ENCODE data around the gene FOLR3.

Gene FOLR3

DNA sequence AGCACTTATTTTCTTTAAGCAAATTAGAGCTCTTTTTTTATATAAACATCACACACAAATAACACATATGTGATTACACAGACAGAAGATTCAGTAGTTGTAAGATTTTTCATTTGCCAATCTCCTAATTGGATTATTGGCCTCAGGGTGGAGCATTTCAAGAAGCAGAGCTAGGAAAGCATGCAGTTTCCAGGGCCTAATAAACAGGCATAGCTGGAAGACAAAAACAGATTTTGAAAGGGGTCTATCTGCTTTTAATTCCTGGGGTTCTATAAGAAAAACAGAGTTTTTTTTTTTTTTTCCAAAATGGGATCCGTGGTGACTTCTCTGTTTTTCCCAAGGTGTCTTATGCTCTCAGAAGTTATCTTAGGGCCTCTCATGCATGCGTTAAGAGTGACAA is 7.6 kb upstream of the FOLR3 start:
- TF ChIP-seq, protein P1, sequence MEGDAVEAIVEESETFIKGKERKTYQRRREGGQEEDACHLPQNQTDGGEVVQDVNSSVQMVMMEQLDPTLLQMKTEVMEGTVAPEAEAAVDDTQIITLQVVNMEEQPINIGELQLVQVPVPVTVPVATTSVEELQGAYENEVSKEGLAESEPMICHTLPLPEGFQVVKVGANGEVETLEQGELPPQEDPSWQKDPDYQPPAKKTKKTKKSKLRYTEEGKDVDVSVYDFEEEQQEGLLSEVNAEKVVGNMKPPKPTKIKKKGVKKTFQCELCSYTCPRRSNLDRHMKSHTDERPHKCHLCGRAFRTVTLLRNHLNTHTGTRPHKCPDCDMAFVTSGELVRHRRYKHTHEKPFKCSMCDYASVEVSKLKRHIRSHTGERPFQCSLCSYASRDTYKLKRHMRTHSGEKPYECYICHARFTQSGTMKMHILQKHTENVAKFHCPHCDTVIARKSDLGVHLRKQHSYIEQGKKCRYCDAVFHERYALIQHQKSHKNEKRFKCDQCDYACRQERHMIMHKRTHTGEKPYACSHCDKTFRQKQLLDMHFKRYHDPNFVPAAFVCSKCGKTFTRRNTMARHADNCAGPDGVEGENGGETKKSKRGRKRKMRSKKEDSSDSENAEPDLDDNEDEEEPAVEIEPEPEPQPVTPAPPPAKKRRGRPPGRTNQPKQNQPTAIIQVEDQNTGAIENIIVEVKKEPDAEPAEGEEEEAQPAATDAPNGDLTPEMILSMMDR (IDR thresholded peaks at IDR 0.05; ENCODE audit: insufficient read depth, low read length, missing control alignments), result no peak
- CTCF ChIA-PET, result interaction anchor here (0.8 kb wide), 1 partner anchor 287 kb away, joined by 4 read pairs; no protein-coding TSS in a partner anchor
- POLR2A ChIA-PET, result no interaction called here
- DNase-seq (ENCODE audit: low read depth, low spot score), result no peak
- no peak overlapping the region for H3K4me3 ChIP-seq (ENCODE audit: low read depth, low read length)

DNA sequence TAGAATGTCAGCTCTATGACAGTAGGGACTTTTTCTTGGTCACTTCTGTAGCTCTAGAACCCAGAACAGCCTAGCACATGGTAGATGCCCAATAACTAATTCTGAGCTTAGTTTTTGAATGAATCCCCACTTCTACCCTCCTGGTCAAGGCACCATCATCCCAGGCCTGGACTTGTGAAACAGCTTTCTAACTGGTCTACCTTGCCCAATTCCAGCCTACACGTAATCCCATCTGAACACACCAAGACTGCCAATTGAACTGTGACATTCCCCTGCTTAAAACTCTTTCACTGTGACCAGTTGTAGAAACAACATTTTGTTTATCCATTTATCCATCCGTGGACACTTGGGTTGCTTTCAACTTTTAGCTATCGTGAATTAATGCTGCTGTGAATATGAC is 6.1 kb upstream of the FOLR3 start:
- no peak overlapping the region for H3K4me3 ChIP-seq (ENCODE audit: low read depth, low read length)
- ChIA-PET CTCF (interaction anchor here (0.6 to 2.3 kb wide), 2 partner anchors 14 to 38 kb away, joined by 3 to 15 read pairs; no protein-coding TSS in a partner anchor), POLR2A (no interaction called here)
- TF ChIP-seq, protein P1 (IDR thresholded peaks at IDR 0.05; ENCODE audit: insufficient read depth, low read length, missing control alignments), result no peak
- DNase-seq (ENCODE audit: low read depth, low spot score), result no peak

DNA sequence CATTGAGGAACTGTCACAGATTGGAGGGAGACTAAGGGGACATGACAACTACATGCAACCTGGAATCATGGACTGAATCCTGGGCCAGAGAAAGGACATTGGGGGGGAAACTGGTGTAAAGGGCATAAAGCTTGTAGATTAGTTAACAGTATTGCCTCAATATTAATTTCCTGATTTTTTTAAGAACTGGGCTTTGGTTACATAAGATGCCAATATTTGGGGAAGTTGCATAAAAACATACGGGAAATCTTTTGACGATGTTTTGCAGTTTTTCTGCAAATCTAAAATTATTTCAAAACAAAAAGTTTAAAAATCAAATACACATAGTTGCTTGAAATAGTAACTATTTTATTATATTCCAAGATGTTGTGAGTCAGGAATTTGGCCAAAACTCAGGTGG is 2.9 kb upstream of the FOLR3 start:
- DNase-seq (ENCODE audit: low read depth, low spot score), result no peak
- TF ChIP-seq, protein P1 (IDR thresholded peaks at IDR 0.05; ENCODE audit: insufficient read depth, low read length, missing control alignments), result no peak
- H3K4me3 ChIP-seq (ENCODE audit: low read depth, low read length), result no peak overlapping the region
- ChIA-PET CTCF (interaction anchor here (0.6 to 1.1 kb wide), 2 partner anchors 11 to 42 kb away, joined by 3 read pairs; no protein-coding TSS in a partner anchor), POLR2A (no interaction called here)

DNA sequence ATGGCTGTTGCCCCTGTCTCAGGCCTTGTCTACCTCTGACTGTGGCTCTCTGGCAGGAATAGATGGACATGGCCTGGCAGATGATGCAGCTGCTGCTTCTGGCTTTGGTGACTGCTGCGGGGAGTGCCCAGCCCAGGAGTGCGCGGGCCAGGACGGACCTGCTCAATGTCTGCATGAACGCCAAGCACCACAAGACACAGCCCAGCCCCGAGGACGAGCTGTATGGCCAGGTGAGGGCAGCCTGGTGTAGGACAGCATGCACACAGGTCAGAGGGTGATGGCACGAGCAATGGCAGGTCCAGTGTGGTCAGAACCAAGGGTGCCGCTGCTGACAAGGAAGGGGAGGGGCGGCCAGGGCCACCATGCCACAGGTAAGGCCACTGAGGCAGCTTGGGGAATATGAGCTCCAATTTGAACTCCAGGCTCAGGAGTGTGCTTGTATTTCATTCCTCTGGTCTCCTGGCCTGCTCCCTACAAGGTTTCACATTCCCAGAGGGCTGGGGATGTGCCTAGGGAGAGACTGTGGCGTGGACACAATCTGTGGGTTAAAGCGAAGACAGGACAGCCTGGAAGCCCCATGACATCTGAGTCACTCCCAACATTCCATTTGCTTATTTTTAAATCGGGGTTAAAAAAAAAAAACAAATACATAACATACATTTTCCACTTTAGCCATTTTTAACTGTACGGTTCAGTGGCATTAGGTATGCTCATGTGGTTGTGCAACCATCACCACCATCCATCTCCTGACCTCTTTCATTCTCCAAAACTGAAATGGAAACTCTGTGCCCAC is 562 bp downstream of the FOLR3 start:
- CTCF ChIA-PET, result interaction anchor here (1.6 kb wide), 1 partner anchor 12 kb away, joined by 3 read pairs; no protein-coding TSS in a partner anchor
- POLR2A ChIA-PET, result no interaction called here
- no peak overlapping the region for H3K4me3 ChIP-seq (ENCODE audit: low read depth, low read length)
- TF ChIP-seq, protein P1 (IDR thresholded peaks at IDR 0.05; ENCODE audit: insufficient read depth, low read length, missing control alignments), result no peak
- DNase-seq (ENCODE audit: low read depth, low spot score), result no peak

DNA sequence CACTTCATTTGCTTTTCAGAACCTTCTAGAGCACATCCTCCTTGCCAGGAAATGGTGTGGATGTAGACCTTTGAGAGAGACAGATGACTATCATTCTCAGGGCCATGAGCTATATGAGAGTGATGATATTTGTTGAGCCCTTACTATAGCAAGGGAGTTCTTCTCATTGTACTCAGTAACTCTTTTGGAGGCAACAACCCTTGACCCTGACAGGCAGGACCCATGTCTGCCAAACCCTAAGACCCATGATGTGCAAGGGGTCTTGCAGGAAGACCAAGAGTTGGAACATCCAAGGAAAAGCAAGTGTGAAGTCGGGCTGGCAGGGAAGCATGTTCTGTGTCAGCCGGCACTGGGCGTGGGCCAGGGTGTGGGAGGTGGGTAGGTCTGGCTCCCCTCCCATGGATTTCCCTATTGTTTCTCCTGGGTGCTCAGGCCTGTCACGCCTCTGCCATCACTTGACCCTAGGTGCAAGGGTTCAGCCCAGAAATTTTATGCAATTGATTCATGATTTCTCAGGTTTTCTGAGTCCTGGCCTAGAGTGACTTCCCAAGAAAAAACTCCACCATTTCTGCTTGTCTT is 1.2 kb downstream of the FOLR3 start:
- DNase-seq (ENCODE audit: low read depth, low spot score), result no peak
- TF ChIP-seq, protein P1 (IDR thresholded peaks at IDR 0.05; ENCODE audit: insufficient read depth, low read length, missing control alignments), result no peak
- ChIA-PET POLR2A (interaction anchor here (0.6 kb wide), 2 partner anchors 172 to 226 kb away, joined by 3 read pairs; no protein-coding TSS in a partner anchor), CTCF (no interaction called here)
- no peak overlapping the region for H3K4me3 ChIP-seq (ENCODE audit: low read depth, low read length)

DNA sequence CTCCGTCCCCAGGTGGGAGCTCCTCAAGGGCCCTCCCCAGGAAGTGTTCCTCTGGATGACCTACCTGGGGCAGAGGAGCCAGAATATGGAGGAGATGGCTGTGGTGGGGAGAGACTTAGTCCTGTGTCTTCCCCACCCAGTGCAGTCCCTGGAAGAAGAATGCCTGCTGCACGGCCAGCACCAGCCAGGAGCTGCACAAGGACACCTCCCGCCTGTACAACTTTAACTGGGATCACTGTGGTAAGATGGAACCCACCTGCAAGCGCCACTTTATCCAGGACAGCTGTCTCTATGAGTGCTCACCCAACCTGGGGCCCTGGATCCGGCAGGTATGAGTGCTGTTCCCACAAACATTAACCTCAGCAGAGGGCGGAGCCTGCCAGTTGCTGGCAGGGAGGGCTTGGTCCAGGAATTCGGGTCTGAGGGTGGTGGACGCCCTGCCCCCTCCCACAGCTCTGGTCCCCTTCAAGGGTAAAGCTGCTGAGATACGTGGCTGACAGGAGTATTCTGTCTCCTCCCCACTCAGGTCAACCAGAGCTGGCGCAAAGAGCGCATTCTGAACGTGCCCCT is 3.4 kb downstream of the FOLR3 start:
- TF ChIP-seq, protein P1 (IDR thresholded peaks at IDR 0.05; ENCODE audit: insufficient read depth, low read length, missing control alignments), result no peak
- CTCF ChIA-PET, result interaction anchor here (1.2 to 1.5 kb wide), 2 partner anchors 26 to 66 kb away, joined by 3 to 5 read pairs; partner anchors contain the start of gene ANAPC15
- no peak for DNase-seq (ENCODE audit: low read depth, low spot score)
- POLR2A ChIA-PET, result no interaction called here
- no peak overlapping the region for H3K4me3 ChIP-seq (ENCODE audit: low read depth, low read length)

Measured in AG04449 (cell line).